Upper lobe of left lung (tissue), 4 donors: ENCODE results near the gene ASTE1.

Experiments used
- CTCF ChIP-seq, 6 experiments: fragments of 450-650 bp in 4 of 6; fragments of 200-600 bp in 2 of 6; sonication (generic) in 2 of 6; IDR thresholded peaks; one replicate each; pipeline ENCODE4 v1.5.1; 2016 to 2019; ENCODE audit warnings: antibody characterized with exemption in 6 of 6
- EP300 ChIP-seq, 4 donors: sonication (generic); formaldehyde crosslinking; IDR thresholded peaks; one replicate each; pipeline ENCODE4 v1.5.1; 2017; ENCODE audit warnings: antibody characterized with exemption in 4 of 4, control low read depth in 2 of 4
- POLR2A ChIP-seq, 4 donors: fragments of 450-650 bp; IDR thresholded peaks; one replicate each; pipeline ENCODE4 v1.5.1; 2016 to 2017; ENCODE audit warnings: antibody characterized with exemption in 4 of 4, mild to moderate bottlenecking in 2 of 4

DNA sequence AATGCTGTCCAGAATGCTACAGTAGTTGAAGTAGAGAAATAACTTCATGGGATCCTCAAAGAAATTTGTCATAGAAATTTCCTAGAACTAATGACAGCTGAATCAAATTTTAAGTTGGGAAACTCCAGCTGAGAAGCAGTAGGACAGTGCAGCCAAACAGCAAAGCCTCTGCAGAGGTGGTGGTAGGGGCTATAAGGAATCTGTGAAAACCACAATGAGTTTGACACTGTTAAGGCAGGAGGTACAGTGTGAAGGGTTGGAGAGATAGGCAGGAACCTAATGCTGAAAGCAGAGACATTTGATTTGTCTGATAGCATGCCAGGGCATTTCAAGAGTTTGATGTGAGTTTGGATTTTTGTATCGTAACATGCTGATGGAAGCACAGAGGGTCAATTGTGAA, 22.0 kb downstream of the ASTE1 start:
- TF ChIP-seq POLR2A (IDR thresholded peaks at IDR 0.05) (no peak), CTCF (IDR thresholded peaks at IDR 0.05) (no peak), EP300 (IDR thresholded peaks at IDR 0.05) (no peak)
